G401.6 (cell line): Measurements from ENCODE around the gene EIF3C.
"Not testable (repeated sequence)": the region's sequence is repeated elsewhere in the genome, so short reads cannot be mapped to it uniquely, and the experiment has no call there.

Source experiments
- FAIRE-seq: peaks from 2 replicates; lab custom pipeline; 2012; peaks lifted over from hg19 to GRCh38; lab: Jason Lieb, UNC

Gene EIF3C

DNA sequence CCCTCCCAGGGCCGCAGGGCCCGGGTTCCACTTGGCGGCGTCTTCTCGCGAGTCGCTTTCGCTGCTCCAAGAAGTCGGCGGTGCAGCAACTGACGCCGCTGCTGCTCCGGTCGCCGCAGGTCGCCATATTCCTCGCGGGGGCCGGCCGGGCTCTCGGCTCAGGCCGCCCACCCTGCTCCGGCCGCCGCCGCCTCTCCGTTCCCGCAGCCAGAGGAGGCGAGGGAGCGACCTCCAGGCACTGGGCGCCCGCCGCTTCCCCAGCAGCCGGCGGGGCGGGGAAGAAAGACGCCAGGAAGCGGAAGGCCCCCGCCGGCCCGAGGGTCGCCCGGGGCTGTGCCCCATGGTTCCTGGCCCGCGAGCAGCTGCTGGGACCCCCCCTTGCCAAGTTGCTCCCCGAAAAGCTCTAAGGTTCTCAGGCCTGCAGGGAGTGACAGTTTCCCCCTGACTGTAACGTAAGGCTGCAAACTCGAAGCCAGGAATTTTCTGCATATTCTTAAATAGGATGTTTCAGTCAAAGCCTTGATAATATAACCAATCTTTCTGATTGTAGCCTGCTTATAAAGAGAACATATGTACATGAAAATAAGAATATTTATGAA is 39.3 kb downstream of the EIF3C start:
- not testable (repeated sequence) for FAIRE-seq

- FAIRE-seq: not testable (repeated sequence)
Observed at GRCh38 chr16:28751487-28751886, 40.2 kb downstream of the EIF3C start, which contains the start of gene NPIPB9. TSS of gene NPIPB9 (plus strand) at chr16:28751787.

GRCh38 chr16:28781697-28782096 is 70.4 kb downstream of the EIF3C start:
- FAIRE-seq: not testable (repeated sequence)

DNA sequence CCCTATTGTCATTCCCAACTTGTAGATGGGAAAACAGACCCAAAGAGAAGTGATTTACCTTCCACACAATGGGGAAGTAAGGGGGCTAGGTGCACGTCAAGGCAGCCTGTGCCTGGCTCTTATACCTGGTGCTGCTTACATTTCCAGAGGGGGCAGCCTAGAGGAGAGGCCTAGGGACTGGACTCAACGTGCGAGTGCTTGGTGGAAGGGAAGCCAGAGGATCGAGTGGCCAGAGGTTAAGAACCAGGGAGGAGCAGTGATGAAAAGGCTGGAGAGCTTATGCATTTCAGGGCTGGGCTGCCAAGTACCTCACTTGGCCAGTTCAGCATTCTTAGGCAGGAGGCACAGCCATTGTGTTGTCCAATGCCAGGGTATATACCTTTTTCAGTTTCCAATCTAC is 71.1 kb downstream of the EIF3C start:
- FAIRE-seq: not testable (repeated sequence)
